Measurements from ENCODE around the gene PARL. TPM values are rescaled to one million over a fixed set of nuclear protein-coding genes. Genes with fewer than 3 reads are reported as not detected.

PARL gene
- polyA plus RNA-seq, 1 of the 3 experiments (the other 2 are of a cell fraction) = 50.1 TPM

DNA sequence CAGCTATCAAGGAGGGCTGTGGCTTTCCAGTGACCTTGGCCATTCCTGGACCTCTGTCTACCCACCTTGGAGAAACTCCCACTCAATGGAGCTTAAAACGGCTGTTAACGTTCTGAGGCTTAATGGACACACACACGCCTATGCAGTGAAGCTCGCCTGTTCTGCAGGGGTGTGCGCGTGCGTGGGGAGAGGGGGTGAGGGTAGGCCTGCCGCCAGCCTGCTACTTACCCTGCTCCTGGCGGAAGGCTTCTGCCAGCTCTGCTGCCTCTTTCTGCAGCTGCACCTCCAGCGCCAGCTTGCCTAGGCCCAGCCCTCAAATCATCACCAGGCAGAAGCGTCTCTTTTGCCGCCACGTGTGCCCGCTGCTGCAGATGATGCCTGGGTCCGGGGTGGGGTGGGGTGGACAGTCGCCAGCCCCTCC, 23.2 kb upstream of the PARL start:
- no peaks in the 10 kb centered on the region for H3K9me2 ChIP-seq
- H3K79me2 ChIP-seq (ENCODE audit: insufficient read depth) = no peaks in the 10 kb centered on the region
- H3K4me1 ChIP-seq (ENCODE audit: control insufficient read depth in 1 of 2, insufficient read depth in 2 of 2, low read depth in 1 of 2, low read length in 1 of 2) = peaks cover 0 to 6% of the 10 kb centered on the region in 2 experiments; a peak in 1 of 4 replicates
- no peaks in the 10 kb centered on the region; the same call in 1 of the 2 replicates for H3K27me3 ChIP-seq (ENCODE audit: insufficient read depth)
- WGBS (ENCODE audit: low lambda C conversion rate) = 73% methylated on average over 8 of the region's 16 CpGs
- no peaks in the 10 kb centered on the region for H3K9me3 ChIP-seq
- no peaks in the 10 kb centered on the region for H4K20me1 ChIP-seq (ENCODE audit: insufficient read depth)
- TF ChIP-seq TCF12 (IDR thresholded peaks at IDR 0.05) = no peak
- TF ChIP-seq, protein P1, sequence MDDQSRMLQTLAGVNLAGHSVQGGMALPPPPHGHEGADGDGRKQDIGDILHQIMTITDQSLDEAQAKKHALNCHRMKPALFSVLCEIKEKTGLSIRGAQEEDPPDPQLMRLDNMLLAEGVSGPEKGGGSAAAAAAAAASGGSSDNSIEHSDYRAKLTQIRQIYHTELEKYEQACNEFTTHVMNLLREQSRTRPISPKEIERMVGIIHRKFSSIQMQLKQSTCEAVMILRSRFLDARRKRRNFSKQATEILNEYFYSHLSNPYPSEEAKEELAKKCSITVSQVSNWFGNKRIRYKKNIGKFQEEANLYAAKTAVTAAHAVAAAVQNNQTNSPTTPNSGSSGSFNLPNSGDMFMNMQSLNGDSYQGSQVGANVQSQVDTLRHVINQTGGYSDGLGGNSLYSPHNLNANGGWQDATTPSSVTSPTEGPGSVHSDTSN (IDR thresholded peaks at IDR 0.05) = no peak
- no peak for TF ChIP-seq TAF1 (IDR thresholded peaks at IDR 0.05; ENCODE audit: borderline replicate concordance, low read depth, low read length)
- TF ChIP-seq, protein P2, sequence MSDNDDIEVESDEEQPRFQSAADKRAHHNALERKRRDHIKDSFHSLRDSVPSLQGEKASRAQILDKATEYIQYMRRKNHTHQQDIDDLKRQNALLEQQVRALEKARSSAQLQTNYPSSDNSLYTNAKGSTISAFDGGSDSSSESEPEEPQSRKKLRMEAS (IDR thresholded peaks at IDR 0.05; ENCODE audit: low read depth) = no peak
- no peak for TF ChIP-seq FOXM1 (IDR thresholded peaks at IDR 0.05; ENCODE audit: low read depth)
- no peak for TF ChIP-seq CHD2 (IDR thresholded peaks at IDR 0.05; ENCODE audit: low read length, partially characterized antibody)
- no peak for TF ChIP-seq SMC3 (IDR thresholded peaks at IDR 0.05; ENCODE audit: low read depth, low read length)
- no peak overlapping the region for H3K27ac ChIP-seq (ENCODE audit: low read depth in 2 of 2, low read length in 1 of 2)
- no peaks in the 10 kb centered on the region for H3F3A ChIP-seq (replicated peaks; ENCODE audit: insufficient read depth)
- no peak overlapping the region for H3K9ac ChIP-seq
- DNase-seq = peak; percentile 32
- H3K36me3 ChIP-seq (replicated peaks in 1 of 2; ENCODE audit: control insufficient read depth in 1 of 2, insufficient read depth in 2 of 2, low read length in 1 of 2) = no peaks in the 10 kb centered on the region
- ChIA-PET CTCF (interaction anchor here (1.7 kb wide), 1 partner anchor 12 kb away, joined by 9 read pairs; no protein-coding TSS in a partner anchor), POLR2A (no interaction called here)
- H3K4me2 ChIP-seq = no peak overlapping the region
- no peak overlapping the region for H2AFZ ChIP-seq (ENCODE audit: low read depth)
- H3K4me3 ChIP-seq (ENCODE audit: low read depth in 2 of 2, low read length in 1 of 2) = no peak overlapping the region

DNA sequence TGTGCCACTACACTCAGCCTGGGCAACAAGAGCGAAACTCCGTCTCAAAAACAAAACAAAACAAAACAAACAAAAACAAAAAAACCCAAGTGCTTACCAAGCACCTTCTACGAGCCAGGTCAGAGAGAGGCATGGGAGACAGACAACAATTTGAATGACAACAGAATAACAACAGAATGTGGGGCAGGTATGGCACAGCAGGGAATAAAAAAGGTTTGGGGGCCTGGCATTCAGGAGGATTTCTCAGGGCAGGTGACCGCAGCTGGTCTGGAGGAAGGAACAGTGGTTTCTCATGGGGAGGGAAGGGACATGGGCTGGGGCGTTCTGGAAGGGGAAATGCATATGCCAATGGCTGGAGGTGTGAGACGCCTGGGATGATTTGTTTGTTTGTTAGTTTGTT, 22.5 kb upstream of the PARL start:
- H3K9me2 ChIP-seq = no peaks in the 10 kb centered on the region
- no peak for DNase-seq
- TF ChIP-seq POLR2AphosphoS5 (IDR thresholded peaks at IDR 0.05; ENCODE audit: low read depth, low read length) (no peak), FOXM1 (IDR thresholded peaks at IDR 0.05; ENCODE audit: low read depth) (no peak), NRF1 (IDR thresholded peaks at IDR 0.05; ENCODE audit: low read depth, low read length) (no peak), TCF12 (IDR thresholded peaks at IDR 0.05) (no peak), RFX5 (IDR thresholded peaks at IDR 0.05; ENCODE audit: low read length) (no peak), SIN3A (IDR thresholded peaks at IDR 0.05; ENCODE audit: borderline replicate concordance, low read depth, low read length) (no peak), TAF1 (IDR thresholded peaks at IDR 0.05; ENCODE audit: borderline replicate concordance, low read depth, low read length) (no peak), RCOR1 (IDR thresholded peaks at IDR 0.05; ENCODE audit: low read length) (no peak), JUND (IDR thresholded peaks at IDR 0.05) (no peak), GATA2 (CRISPR knock-in tag; IDR thresholded peaks at IDR 0.05) (no peak), FOXJ3 (CRISPR knock-in tag; IDR thresholded peaks at IDR 0.05) (no peak), EZH2phosphoT487 (IDR thresholded peaks at IDR 0.05; ENCODE audit: borderline replicate concordance, low read depth) (no peak), MEF2A (IDR thresholded peaks at IDR 0.05; ENCODE audit: borderline replicate concordance, low read depth) (no peak)
- TF ChIP-seq, protein P3, sequence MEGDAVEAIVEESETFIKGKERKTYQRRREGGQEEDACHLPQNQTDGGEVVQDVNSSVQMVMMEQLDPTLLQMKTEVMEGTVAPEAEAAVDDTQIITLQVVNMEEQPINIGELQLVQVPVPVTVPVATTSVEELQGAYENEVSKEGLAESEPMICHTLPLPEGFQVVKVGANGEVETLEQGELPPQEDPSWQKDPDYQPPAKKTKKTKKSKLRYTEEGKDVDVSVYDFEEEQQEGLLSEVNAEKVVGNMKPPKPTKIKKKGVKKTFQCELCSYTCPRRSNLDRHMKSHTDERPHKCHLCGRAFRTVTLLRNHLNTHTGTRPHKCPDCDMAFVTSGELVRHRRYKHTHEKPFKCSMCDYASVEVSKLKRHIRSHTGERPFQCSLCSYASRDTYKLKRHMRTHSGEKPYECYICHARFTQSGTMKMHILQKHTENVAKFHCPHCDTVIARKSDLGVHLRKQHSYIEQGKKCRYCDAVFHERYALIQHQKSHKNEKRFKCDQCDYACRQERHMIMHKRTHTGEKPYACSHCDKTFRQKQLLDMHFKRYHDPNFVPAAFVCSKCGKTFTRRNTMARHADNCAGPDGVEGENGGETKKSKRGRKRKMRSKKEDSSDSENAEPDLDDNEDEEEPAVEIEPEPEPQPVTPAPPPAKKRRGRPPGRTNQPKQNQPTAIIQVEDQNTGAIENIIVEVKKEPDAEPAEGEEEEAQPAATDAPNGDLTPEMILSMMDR (IDR thresholded peaks at IDR 0.05) = no peak
- TF ChIP-seq, protein P1 (IDR thresholded peaks at IDR 0.05) = no peak
- TF ChIP-seq, protein P4, sequence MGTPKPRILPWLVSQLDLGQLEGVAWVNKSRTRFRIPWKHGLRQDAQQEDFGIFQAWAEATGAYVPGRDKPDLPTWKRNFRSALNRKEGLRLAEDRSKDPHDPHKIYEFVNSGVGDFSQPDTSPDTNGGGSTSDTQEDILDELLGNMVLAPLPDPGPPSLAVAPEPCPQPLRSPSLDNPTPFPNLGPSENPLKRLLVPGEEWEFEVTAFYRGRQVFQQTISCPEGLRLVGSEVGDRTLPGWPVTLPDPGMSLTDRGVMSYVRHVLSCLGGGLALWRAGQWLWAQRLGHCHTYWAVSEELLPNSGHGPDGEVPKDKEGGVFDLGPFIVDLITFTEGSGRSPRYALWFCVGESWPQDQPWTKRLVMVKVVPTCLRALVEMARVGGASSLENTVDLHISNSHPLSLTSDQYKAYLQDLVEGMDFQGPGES (IDR thresholded peaks at IDR 0.05; ENCODE audit: low read depth, low read length) = no peak
- TF ChIP-seq, protein P5, sequence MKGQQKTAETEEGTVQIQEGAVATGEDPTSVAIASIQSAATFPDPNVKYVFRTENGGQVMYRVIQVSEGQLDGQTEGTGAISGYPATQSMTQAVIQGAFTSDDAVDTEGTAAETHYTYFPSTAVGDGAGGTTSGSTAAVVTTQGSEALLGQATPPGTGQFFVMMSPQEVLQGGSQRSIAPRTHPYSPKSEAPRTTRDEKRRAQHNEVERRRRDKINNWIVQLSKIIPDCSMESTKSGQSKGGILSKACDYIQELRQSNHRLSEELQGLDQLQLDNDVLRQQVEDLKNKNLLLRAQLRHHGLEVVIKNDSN (IDR thresholded peaks at IDR 0.05; ENCODE audit: borderline replicate concordance, low read depth) = no peak
- TF ChIP-seq, protein P6, sequence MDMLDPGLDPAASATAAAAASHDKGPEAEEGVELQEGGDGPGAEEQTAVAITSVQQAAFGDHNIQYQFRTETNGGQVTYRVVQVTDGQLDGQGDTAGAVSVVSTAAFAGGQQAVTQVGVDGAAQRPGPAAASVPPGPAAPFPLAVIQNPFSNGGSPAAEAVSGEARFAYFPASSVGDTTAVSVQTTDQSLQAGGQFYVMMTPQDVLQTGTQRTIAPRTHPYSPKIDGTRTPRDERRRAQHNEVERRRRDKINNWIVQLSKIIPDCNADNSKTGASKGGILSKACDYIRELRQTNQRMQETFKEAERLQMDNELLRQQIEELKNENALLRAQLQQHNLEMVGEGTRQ (IDR thresholded peaks at IDR 0.05; ENCODE audit: borderline replicate concordance, low read depth, low read length) = no peak

More for the DNA sequence above, 22.5 kb upstream of the PARL start:
- H3K27ac ChIP-seq (ENCODE audit: low read depth in 2 of 2, low read length in 1 of 2) = no peak overlapping the region
- no peak overlapping the region for H3K4me3 ChIP-seq (ENCODE audit: low read depth in 2 of 2, low read length in 1 of 2)
- H2AFZ ChIP-seq (ENCODE audit: low read depth) = no peak overlapping the region
- H3K9me3 ChIP-seq = no peaks in the 10 kb centered on the region
- ChIA-PET CTCF (interaction anchor here (1.7 kb wide), 1 partner anchor 12 kb away, joined by 9 read pairs; no protein-coding TSS in a partner anchor), POLR2A (no interaction called here)
- no peaks in the 10 kb centered on the region for H3K36me3 ChIP-seq (replicated peaks in 1 of 2; ENCODE audit: control insufficient read depth in 1 of 2, insufficient read depth in 2 of 2, low read length in 1 of 2)
- no peaks in the 10 kb centered on the region for H4K20me1 ChIP-seq (ENCODE audit: insufficient read depth)
- H3K27me3 ChIP-seq (ENCODE audit: insufficient read depth) = no peaks in the 10 kb centered on the region; the same call in 1 of the 2 replicates
- H3K4me1 ChIP-seq (ENCODE audit: control insufficient read depth in 1 of 2, insufficient read depth in 2 of 2, low read depth in 1 of 2, low read length in 1 of 2) = peaks cover 0 to 6% of the 10 kb centered on the region in 2 experiments; a peak in 1 of 4 replicates
- no peak overlapping the region for H3K4me2 ChIP-seq
- no peaks in the 10 kb centered on the region for H3K79me2 ChIP-seq (ENCODE audit: insufficient read depth)
- no peaks in the 10 kb centered on the region for H3F3A ChIP-seq (replicated peaks; ENCODE audit: insufficient read depth)
- 77% methylated on average over 6 of the region's 6 CpGs for WGBS (ENCODE audit: low lambda C conversion rate)
- no peak overlapping the region for H3K9ac ChIP-seq

All from SK-N-SH (cell line).